PC-3 (cell line): ENCODE data around the gene TAS1R2. TPM values are rescaled to one million over a fixed set of nuclear protein-coding genes. Genes with fewer than 3 reads are reported as not detected.

Experiments used
- ATAC-seq: fragments of 200-7000 bp; cut with Tn5 transposase; 2 replicates; pipeline ENCODE4 v1.9.1; 2020; ENCODE audit warnings: mild to moderate bottlenecking, moderate library complexity
- BruUV-seq: library from RNA; stranded (reverse); fragments of 400-500 nt; replicated peaks from 2 replicates; lab custom pipeline; 2021; lab: Mats Ljungman, UMichigan
- CTCF ChIA-PET: fragments of 300-600 bp; sonication (Branson Sonifier 250); formaldehyde crosslinking; loops from one replicate; lab custom pipeline; 2022; ENCODE audit warnings: antibody characterized with exemption; lab: Charles Lee
- POLR2A ChIA-PET: fragments of 300-600 bp; sonication (Branson Sonifier 250); formaldehyde crosslinking; loops from one replicate; lab custom pipeline; 2022; ENCODE audit warnings: antibody characterized with exemption; ENCODE audit not compliant: unreplicated experiment; lab: Charles Lee
- DNase-seq: peaks from one replicate; pipeline ENCODE4 v3.0.0-alpha.2; 2015
- H2AFZ ChIP-seq: fragments of 300-600 bp; sonication (generic); 2 replicates; pipeline ENCODE4 v1.6.0; 2016; ENCODE audit warnings: antibody characterized with exemption, low read length
- H3F3A ChIP-seq: fragments of 300-600 bp; sonication (generic); one replicate; pipeline ENCODE4 v1.6.0; 2017; ENCODE audit warnings: antibody characterized with exemption, low read length, control low read depth, mild to moderate bottlenecking; ENCODE audit not compliant: unreplicated experiment
- H3K27ac ChIP-seq: fragments of 300-600 bp; sonication (generic); 2 replicates; pipeline ENCODE4 v1.5.1; 2016; ENCODE audit warnings: mild to moderate bottlenecking, low read length
- H3K27me3 ChIP-seq: fragments of 300-600 bp; sonication (generic); 2 replicates; pipeline ENCODE4 v1.6.1; 2016; ENCODE audit warnings: low read length, mixed read lengths
- H3K36me3 ChIP-seq: fragments of 300-600 bp; sonication (generic); 2 replicates; pipeline ENCODE4 v1.6.1; 2016; ENCODE audit warnings: low read depth, mixed run types, low read length, mixed read lengths
- H3K4me1 ChIP-seq: fragments of 300-600 bp; sonication (generic); 2 replicates; pipeline ENCODE4 v1.5.1; 2016; ENCODE audit warnings: low read length; ENCODE audit not compliant: insufficient read depth
- H3K4me2 ChIP-seq: fragments of 300-600 bp; sonication (generic); 2 replicates; pipeline ENCODE4 v1.6.0; 2016; ENCODE audit warnings: low read length
- H3K4me3 ChIP-seq: fragments of 300-600 bp; sonication (generic); 2 replicates; pipeline ENCODE4 v1.5.1; 2016; ENCODE audit warnings: mild to moderate bottlenecking, low read length, mixed read lengths
- H3K79me2 ChIP-seq: fragments of 300-600 bp; sonication (generic); 2 replicates; pipeline ENCODE4 v1.6.1; 2017; ENCODE audit warnings: low read length, mixed read lengths
- H3K9ac ChIP-seq: fragments of 300-600 bp; sonication (generic); 2 replicates; pipeline ENCODE4 v1.6.0; 2016; ENCODE audit warnings: mild to moderate bottlenecking, low read length
- H3K9me2 ChIP-seq: fragments of 300-600 bp; sonication (generic); replicated peaks from 2 replicates; pipeline ENCODE4 v1.6.1; 2016; ENCODE audit warnings: mixed run types, low read length, mixed read lengths
- H3K9me3 ChIP-seq: fragments of 300-600 bp; sonication (generic); 2 replicates; pipeline ENCODE4 v1.6.1; 2016; ENCODE audit warnings: low read length, mixed read lengths
- H4K20me1 ChIP-seq: fragments of 300-600 bp; sonication (generic); 2 replicates; pipeline ENCODE4 v1.6.1; 2016; ENCODE audit warnings: low read length, mixed read lengths
- EZH2 ChIP-seq: fragments of 300-600 bp; sonication (generic); IDR thresholded peaks from one replicate; pipeline ENCODE4 v1.6.1; 2017; ENCODE audit warnings: antibody characterized with exemption, mild to moderate bottlenecking, low read length; ENCODE audit not compliant: unreplicated experiment
- EZH2phosphoT487 ChIP-seq: fragments of 300-600 bp; sonication (generic); IDR thresholded peaks from 2 replicates; pipeline ENCODE4 v1.6.1; 2018; ENCODE audit warnings: mild to moderate bottlenecking, antibody characterized with exemption, low read length, borderline replicate concordance
- intact Hi-C: fragments of 100-400 bp; cut with micrococcal nuclease; formaldehyde crosslinking; loops from 2 replicates; pipeline ENCODE4 v1.9.0; 2023
- total RNA-seq: library from RNA; depleted of rRNA; stranded (reverse); fragments of >200 nt; gene quantifications from 2 replicates; pipeline ENCODE4 v1.2.3, GENCODE V29; 2014
- TF ChIP-seq, protein P1 (sequence below): fragments of 300-600 bp; sonication (generic); conservative IDR thresholded peaks from 2 replicates; pipeline ENCODE4 v1.5.1; 2017; ENCODE audit warnings: antibody characterized with exemption, low read depth, mild to moderate bottlenecking, low read length

Gene TAS1R2
- total RNA-seq, 1 experiment from 2014 or later = not detected

DNA sequence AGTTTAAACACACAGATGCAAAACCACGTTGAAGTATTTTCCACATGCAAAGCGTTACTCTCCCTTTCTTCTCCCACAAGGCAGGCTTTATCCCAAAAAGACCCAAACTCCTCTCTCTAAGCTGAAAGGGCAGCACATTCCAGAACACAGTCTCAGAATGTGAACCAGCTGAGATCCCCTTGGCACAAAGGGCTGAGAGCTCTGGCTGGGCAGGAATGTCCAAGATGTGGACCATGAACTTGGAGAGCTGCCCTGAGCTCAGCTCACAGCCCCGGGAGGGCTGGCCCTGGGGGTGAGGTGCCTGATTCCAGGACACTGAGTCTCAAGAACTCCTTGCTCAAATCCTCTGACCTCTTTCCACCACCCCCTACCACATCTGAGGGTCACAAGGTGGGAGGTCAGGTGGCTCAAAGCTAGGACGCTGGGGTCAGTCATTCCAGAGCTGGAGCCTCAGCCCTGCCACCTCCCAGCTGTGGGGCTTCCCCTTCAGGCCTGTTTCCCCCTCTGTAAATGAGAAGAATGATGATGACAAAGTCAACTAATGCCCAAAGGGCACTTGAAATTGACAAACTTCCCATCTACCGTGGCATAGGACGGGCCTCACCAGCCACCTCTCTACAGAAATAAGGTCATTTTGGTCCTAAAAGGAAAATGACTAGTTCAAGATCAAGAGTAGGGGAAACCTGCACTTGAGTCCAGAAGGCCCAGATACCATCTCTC is 31.4 kb upstream of the TAS1R2 start:
- Histone ChIP-seq H3K9ac (no peak overlapping the region), H3K79me2 (no peaks in the 10 kb centered on the region), H3K4me3 (no peak overlapping the region), H2AFZ (no peak overlapping the region), H3K36me3 (no peaks in the 10 kb centered on the region), H3K4me1 (no peaks in the 10 kb centered on the region), H3F3A (no peaks in the 10 kb centered on the region), H3K27ac (no peak overlapping the region), H3K9me3 (no peaks in the 10 kb centered on the region), H3K27me3 (no peaks in the 10 kb centered on the region), H3K9me2 (no peaks in the 10 kb centered on the region), H4K20me1 (no peaks in the 10 kb centered on the region), H3K4me2 (no peak overlapping the region)
- no TSS peak for BruUV-seq
- DNase-seq (no peak), ATAC-seq (no peak)
- TF ChIP-seq EZH2 (no peak), EZH2phosphoT487 (no peak)
- TF ChIP-seq, protein P1, sequence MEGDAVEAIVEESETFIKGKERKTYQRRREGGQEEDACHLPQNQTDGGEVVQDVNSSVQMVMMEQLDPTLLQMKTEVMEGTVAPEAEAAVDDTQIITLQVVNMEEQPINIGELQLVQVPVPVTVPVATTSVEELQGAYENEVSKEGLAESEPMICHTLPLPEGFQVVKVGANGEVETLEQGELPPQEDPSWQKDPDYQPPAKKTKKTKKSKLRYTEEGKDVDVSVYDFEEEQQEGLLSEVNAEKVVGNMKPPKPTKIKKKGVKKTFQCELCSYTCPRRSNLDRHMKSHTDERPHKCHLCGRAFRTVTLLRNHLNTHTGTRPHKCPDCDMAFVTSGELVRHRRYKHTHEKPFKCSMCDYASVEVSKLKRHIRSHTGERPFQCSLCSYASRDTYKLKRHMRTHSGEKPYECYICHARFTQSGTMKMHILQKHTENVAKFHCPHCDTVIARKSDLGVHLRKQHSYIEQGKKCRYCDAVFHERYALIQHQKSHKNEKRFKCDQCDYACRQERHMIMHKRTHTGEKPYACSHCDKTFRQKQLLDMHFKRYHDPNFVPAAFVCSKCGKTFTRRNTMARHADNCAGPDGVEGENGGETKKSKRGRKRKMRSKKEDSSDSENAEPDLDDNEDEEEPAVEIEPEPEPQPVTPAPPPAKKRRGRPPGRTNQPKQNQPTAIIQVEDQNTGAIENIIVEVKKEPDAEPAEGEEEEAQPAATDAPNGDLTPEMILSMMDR = no peak
- ChIA-PET CTCF (interaction anchor here (0.6 kb wide), 1 partner anchor 21 kb away, joined by 3 read pairs; no protein-coding TSS in a partner anchor), POLR2A (no interaction called here)
- intact Hi-C loops = no loop called here

DNA sequence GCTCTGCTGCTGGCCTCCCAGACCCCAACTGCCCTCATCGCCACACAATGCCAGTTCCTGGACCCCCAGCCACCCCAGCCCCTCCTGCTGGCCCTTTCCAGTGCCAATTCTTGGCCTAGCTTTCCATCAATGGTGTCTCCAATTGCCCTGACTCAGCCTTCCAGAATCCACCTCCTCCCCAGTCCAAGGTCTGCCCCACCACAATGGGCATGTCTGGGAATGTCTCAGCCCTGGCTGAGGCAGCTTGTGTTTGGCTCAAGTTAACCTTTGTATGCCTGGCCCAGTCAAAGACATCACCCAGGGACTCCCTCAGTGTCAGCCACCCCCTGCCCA is 26.5 kb upstream of the TAS1R2 start:
- ChIA-PET CTCF (no interaction called here), POLR2A (no interaction called here)
- BruUV-seq = no TSS peak
- ATAC-seq = no peak
- no peak overlapping the region for H3K9ac ChIP-seq
- intact Hi-C loops = no loop called here
- no peak overlapping the region for H3K4me2 ChIP-seq
- no peaks in the 10 kb centered on the region for H3K9me3 ChIP-seq
- no peaks in the 10 kb centered on the region for H3K4me1 ChIP-seq
- TF ChIP-seq EZH2phosphoT487 (no peak), EZH2 (no peak)
- TF ChIP-seq, protein P1 = no peak
- no peak overlapping the region for H2AFZ ChIP-seq
- no peak overlapping the region for H3K4me3 ChIP-seq
- no peaks in the 10 kb centered on the region for H3K36me3 ChIP-seq
- H3F3A ChIP-seq = no peaks in the 10 kb centered on the region
- no peaks in the 10 kb centered on the region for H3K9me2 ChIP-seq
- H4K20me1 ChIP-seq = no peaks in the 10 kb centered on the region
- no peaks in the 10 kb centered on the region for H3K27me3 ChIP-seq
- H3K27ac ChIP-seq = no peak overlapping the region
- no peak for DNase-seq
- H3K79me2 ChIP-seq = no peaks in the 10 kb centered on the region

DNA sequence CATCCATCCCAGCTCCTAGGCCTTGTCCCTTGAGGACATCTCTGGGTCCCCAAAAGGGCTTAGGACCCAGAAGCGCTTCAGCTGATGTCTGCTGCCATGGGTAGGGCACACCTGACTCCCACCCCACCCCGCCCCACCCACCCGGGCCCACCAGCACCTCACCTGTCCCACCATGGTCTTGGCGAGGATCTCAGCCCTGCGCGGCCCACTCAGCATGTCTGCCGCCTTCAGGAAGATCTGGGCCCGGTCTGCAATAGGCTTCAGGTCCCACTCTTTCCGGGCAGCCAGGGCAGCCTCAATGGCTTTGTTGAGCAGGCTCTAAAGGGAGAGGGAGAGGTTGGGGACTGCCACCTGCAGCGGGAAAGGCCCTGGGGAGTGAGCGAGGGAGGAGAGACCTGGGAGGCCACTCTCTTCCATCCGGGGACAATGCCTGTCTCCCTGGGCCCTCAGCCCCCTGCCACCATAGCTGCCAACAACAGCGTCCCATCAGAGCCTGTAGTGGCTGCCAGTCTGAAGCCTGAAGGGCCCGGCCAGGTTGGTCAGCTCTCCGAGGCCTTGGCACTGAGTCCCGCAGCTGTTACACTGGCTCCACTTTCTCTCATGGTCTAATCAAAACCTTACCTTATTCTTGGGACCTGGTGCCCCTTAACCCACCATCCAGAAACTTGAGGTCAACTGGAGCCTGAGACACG is 26.0 kb upstream of the TAS1R2 start:
- Histone ChIP-seq H3K27me3 (no peaks in the 10 kb centered on the region), H2AFZ (no peak overlapping the region), H3K36me3 (no peaks in the 10 kb centered on the region), H3K9ac (no peak overlapping the region), H3K4me1 (no peaks in the 10 kb centered on the region), H3F3A (no peaks in the 10 kb centered on the region), H3K4me2 (no peak overlapping the region), H3K9me3 (no peaks in the 10 kb centered on the region), H3K9me2 (no peaks in the 10 kb centered on the region), H3K27ac (no peak overlapping the region), H3K79me2 (no peaks in the 10 kb centered on the region), H3K4me3 (no peak overlapping the region), H4K20me1 (no peaks in the 10 kb centered on the region)
- CTCF ChIA-PET = no interaction called here
- no peak for ATAC-seq
- DNase-seq = no peak
- POLR2A ChIA-PET = no interaction called here
- no TSS peak for BruUV-seq
- TF ChIP-seq EZH2phosphoT487 (no peak), EZH2 (no peak)
- TF ChIP-seq, protein P1 = no peak
- intact Hi-C loops = no loop called here
